Measurements from ENCODE around the gene MEIOB.

The MEIOB gene

GRCh38 chr16:1826691-1827573, 45.0 kb downstream of the MEIOB start, which contains the start of the genes FAHD1 and HAGH (continued):
- TF ChIP-seq WT1 (tag by site-specific recombination; IDR thresholded peaks at IDR 0.05) (no peak; the same call in 1 of the 2 replicates), ZNF558 (tag by site-specific recombination; IDR thresholded peaks at IDR 0.05) (no peak), ZBTB1 (tag by site-specific recombination; IDR thresholded peaks at IDR 0.05) (peak; percentile 71), ZNF600 (tag by site-specific recombination; IDR thresholded peaks at IDR 0.05) (peak; percentile 89), ZNF624 (tag by site-specific recombination; IDR thresholded peaks at IDR 0.05) (no peak), ZNF843 (tag by site-specific recombination; IDR thresholded peaks at IDR 0.05) (peak; percentile 88), ZXDB (tag by site-specific recombination; IDR thresholded peaks at IDR 0.05) (peak; percentile 99), ZFHX2 (tag by site-specific recombination; conservative IDR thresholded peaks at IDR 0.05) (peak; percentile 89), ZNF274 (IDR thresholded peaks at IDR 0.05; ENCODE audit: low read length) (no peak), ZNF274 (tag by site-specific recombination; IDR thresholded peaks at IDR 0.05; ENCODE audit: borderline replicate concordance) (no peak), ZNF585B (tag by site-specific recombination; IDR thresholded peaks at IDR 0.05) (no peak), ZNF561 (tag by site-specific recombination; IDR thresholded peaks at IDR 0.05; ENCODE audit: borderline replicate concordance) (peak; percentile 98), ZNF792 (tag by site-specific recombination; IDR thresholded peaks at IDR 0.05) (peak; percentile 67; the same call in 1 of the 2 replicates), KLF10 (tag by site-specific recombination; IDR thresholded peaks at IDR 0.05) (no peak; the same call in none of the 2 replicates), SALL2 (tag by site-specific recombination; IDR thresholded peaks at IDR 0.05; ENCODE audit: borderline replicate concordance) (no peak), ZNF626 (tag by site-specific recombination; IDR thresholded peaks at IDR 0.05) (no peak), ZNF155 (tag by site-specific recombination; IDR thresholded peaks at IDR 0.05) (no peak), ZBTB21 (tag by site-specific recombination; IDR thresholded peaks at IDR 0.05) (peak; percentile 78), BCL11A (tag by site-specific recombination; IDR thresholded peaks at IDR 0.05; ENCODE audit: low read depth) (no peak), KLF16 (tag by site-specific recombination; IDR thresholded peaks at IDR 0.05) (peak; percentile 99), ZNF19 (tag by site-specific recombination; IDR thresholded peaks at IDR 0.05; ENCODE audit: low read depth) (no peak), TSHZ1 (tag by site-specific recombination; IDR thresholded peaks at IDR 0.05; ENCODE audit: borderline replicate concordance) (peak; percentile 82; the same call in 1 of the 2 replicates), ZNF404 (tag by site-specific recombination; IDR thresholded peaks at IDR 0.05) (no peak), ZNF169 (tag by site-specific recombination; IDR thresholded peaks at IDR 0.05) (no peak; the same call in 1 of the 2 replicates)
- TF ChIP-seq, protein P1, sequence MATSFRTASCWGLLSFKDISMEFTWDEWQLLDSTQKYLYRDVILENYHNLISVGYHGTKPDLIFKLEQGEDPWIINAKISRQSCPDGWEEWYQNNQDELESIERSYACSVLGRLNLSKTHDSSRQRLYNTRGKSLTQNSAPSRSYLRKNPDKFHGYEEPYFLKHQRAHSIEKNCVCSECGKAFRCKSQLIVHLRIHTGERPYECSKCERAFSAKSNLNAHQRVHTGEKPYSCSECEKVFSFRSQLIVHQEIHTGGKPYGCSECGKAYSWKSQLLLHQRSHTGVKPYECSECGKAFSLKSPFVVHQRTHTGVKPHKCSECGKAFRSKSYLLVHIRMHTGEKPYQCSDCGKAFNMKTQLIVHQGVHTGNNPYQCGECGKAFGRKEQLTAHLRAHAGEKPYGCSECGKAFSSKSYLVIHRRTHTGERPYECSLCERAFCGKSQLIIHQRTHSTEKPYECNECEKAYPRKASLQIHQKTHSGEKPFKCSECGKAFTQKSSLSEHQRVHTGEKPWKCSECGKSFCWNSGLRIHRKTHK (tag by site-specific recombination; IDR thresholded peaks at IDR 0.05): no peak
- TF ChIP-seq, protein P2, sequence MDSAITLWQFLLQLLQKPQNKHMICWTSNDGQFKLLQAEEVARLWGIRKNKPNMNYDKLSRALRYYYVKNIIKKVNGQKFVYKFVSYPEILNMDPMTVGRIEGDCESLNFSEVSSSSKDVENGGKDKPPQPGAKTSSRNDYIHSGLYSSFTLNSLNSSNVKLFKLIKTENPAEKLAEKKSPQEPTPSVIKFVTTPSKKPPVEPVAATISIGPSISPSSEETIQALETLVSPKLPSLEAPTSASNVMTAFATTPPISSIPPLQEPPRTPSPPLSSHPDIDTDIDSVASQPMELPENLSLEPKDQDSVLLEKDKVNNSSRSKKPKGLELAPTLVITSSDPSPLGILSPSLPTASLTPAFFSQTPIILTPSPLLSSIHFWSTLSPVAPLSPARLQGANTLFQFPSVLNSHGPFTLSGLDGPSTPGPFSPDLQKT (IDR thresholded peaks at IDR 0.05; ENCODE audit: borderline replicate concordance, low read depth, low read length): no peak
- TF ChIP-seq, protein P3, sequence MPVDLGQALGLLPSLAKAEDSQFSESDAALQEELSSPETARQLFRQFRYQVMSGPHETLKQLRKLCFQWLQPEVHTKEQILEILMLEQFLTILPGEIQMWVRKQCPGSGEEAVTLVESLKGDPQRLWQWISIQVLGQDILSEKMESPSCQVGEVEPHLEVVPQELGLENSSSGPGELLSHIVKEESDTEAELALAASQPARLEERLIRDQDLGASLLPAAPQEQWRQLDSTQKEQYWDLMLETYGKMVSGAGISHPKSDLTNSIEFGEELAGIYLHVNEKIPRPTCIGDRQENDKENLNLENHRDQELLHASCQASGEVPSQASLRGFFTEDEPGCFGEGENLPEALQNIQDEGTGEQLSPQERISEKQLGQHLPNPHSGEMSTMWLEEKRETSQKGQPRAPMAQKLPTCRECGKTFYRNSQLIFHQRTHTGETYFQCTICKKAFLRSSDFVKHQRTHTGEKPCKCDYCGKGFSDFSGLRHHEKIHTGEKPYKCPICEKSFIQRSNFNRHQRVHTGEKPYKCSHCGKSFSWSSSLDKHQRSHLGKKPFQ (tag by site-specific recombination; IDR thresholded peaks at IDR 0.05): 0 out of 2 replicates have a peak, but pooled peaks have one; percentile 41
- TF ChIP-seq, protein P4, sequence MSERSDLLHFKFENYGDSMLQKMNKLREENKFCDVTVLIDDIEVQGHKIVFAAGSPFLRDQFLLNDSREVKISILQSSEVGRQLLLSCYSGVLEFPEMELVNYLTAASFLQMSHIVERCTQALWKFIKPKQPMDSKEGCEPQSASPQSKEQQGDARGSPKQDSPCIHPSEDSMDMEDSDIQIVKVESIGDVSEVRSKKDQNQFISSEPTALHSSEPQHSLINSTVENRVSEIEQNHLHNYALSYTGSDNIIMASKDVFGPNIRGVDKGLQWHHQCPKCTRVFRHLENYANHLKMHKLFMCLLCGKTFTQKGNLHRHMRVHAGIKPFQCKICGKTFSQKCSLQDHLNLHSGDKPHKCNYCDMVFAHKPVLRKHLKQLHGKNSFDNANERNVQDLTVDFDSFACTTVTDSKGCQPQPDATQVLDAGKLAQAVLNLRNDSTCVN (tag by site-specific recombination; optimal IDR thresholded peaks at IDR 0.05): peak; percentile 99
- TF ChIP-seq, protein P5, sequence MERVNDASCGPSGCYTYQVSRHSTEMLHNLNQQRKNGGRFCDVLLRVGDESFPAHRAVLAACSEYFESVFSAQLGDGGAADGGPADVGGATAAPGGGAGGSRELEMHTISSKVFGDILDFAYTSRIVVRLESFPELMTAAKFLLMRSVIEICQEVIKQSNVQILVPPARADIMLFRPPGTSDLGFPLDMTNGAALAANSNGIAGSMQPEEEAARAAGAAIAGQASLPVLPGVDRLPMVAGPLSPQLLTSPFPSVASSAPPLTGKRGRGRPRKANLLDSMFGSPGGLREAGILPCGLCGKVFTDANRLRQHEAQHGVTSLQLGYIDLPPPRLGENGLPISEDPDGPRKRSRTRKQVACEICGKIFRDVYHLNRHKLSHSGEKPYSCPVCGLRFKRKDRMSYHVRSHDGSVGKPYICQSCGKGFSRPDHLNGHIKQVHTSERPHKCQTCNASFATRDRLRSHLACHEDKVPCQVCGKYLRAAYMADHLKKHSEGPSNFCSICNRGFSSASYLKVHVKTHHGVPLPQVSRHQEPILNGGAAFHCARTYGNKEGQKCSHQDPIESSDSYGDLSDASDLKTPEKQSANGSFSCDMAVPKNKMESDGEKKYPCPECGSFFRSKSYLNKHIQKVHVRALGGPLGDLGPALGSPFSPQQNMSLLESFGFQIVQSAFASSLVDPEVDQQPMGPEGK (tag by site-specific recombination; IDR thresholded peaks at IDR 0.05): peak; percentile 90
